PC-9 (cell line): ENCODE data around the gene NAT10. TPM values are rescaled to one million over a fixed set of nuclear protein-coding genes. Genes with fewer than 3 reads are reported as not detected.
"Not testable (repeated sequence)": the region's sequence is repeated elsewhere in the genome, so short reads cannot be mapped to it uniquely, and the experiment has no call there.

ENCODE experiments used
- BruUV-seq: library from RNA; stranded (reverse); fragments of 400-500 nt; replicated peaks from 2 replicates; lab custom pipeline; 2021; lab: Mats Ljungman, UMichigan
- CTCF ChIA-PET: fragments of 300-600 bp; sonication (Branson Sonifier 250); formaldehyde crosslinking; loops from one replicate; lab custom pipeline; 2022; ENCODE audit warnings: antibody characterized with exemption; lab: Charles Lee
- POLR2A ChIA-PET: fragments of 300-600 bp; sonication (Branson Sonifier 250); formaldehyde crosslinking; loops from one replicate; lab custom pipeline; 2022; ENCODE audit warnings: antibody characterized with exemption; ENCODE audit not compliant: unreplicated experiment; lab: Charles Lee
- DNase-seq, 2 experiments: peaks; one replicate each; pipeline versions ENCODE4 v3.0.0 to v3.0.0-alpha.2; 2015 to 2022; ENCODE audit warnings: mixed read lengths in 1 of 2
- H2AFZ ChIP-seq: fragments of 200-600 bp; sonication (generic); 2 replicates; pipeline ENCODE4 v1.8.1; 2017; ENCODE audit warnings: antibody characterized with exemption
- H3F3A ChIP-seq: fragments of 200-600 bp; sonication (generic); 2 replicates; pipeline ENCODE4 v1.8.1; 2017; ENCODE audit warnings: antibody characterized with exemption, mild to moderate bottlenecking, low read depth; ENCODE audit not compliant: insufficient read depth
- H3K27ac ChIP-seq: fragments of 200-600 bp; sonication (generic); 2 replicates; pipeline ENCODE4 v1.6.1; 2016; ENCODE audit warnings: mixed run types
- H3K27me3 ChIP-seq: fragments of 200-600 bp; sonication (generic); 2 replicates; pipeline ENCODE4 v1.6.1; 2016; ENCODE audit warnings: low read depth, mixed run types; ENCODE audit not compliant: insufficient read depth
- H3K36me3 ChIP-seq: fragments of 200-600 bp; sonication (generic); 2 replicates; pipeline ENCODE4 v1.6.1; 2016; ENCODE audit warnings: low read depth, mixed run types
- H3K4me1 ChIP-seq: fragments of 200-600 bp; sonication (generic); replicated peaks from 2 replicates; pipeline ENCODE4 v1.6.1; 2016; ENCODE audit warnings: mixed run types; ENCODE audit not compliant: insufficient read depth
- H3K4me2 ChIP-seq: fragments of 200-600 bp; sonication (generic); 2 replicates; pipeline ENCODE4 v1.6.1; 2017; ENCODE audit warnings: mixed run types
- H3K4me3 ChIP-seq: fragments of 200-600 bp; sonication (generic); 2 replicates; pipeline ENCODE4 v1.6.1; 2016; ENCODE audit warnings: mixed run types
- H3K79me2 ChIP-seq: fragments of 200-600 bp; sonication (generic); 2 replicates; pipeline ENCODE4 v1.6.1; 2017; ENCODE audit warnings: low read depth, mixed run types
- H3K9me2 ChIP-seq: fragments of 200-600 bp; sonication (generic); 2 replicates; pipeline ENCODE4 v1.8.1; 2017; ENCODE audit warnings: mild to moderate bottlenecking; ENCODE audit not compliant: insufficient read depth
- H3K9me3 ChIP-seq: fragments of 200-600 bp; sonication (generic); 2 replicates; pipeline ENCODE4 v1.8.1; 2016; ENCODE audit warnings: low read depth; ENCODE audit not compliant: insufficient read depth
- H4K20me1 ChIP-seq: fragments of 200-600 bp; sonication (generic); 2 replicates; pipeline ENCODE4 v1.8.1; 2017; ENCODE audit not compliant: insufficient read depth
- CTCF ChIP-seq: fragments of 200-600 bp; sonication (generic); conservative IDR thresholded peaks from 2 replicates; pipeline ENCODE4 v1.6.1; 2017; ENCODE audit warnings: mixed run types, antibody characterized with exemption, mild to moderate bottlenecking, moderate library complexity
- EZH2 ChIP-seq: fragments of 200-600 bp; sonication (generic); IDR thresholded peaks from 2 replicates; pipeline ENCODE4 v1.8.0; 2017; ENCODE audit warnings: antibody characterized with exemption, low read depth
- intact Hi-C: fragments of 100-400 bp; cut with micrococcal nuclease; formaldehyde crosslinking; loops from one replicate; pipeline ENCODE4 v1.10.0; 2022; ENCODE audit not compliant: unreplicated experiment
- total RNA-seq: library from RNA; stranded (reverse); gene quantifications from 2 replicates; pipeline ENCODE4 v1.2.3, GENCODE V29; 2021

NAT10 gene
- total RNA-seq, 1 experiment from 2014 or later, result 62.3 TPM

GRCh38 chr11:34086554-34087283 lies 18.7 kb upstream of the NAT10 start:
- Histone ChIP-seq H2AFZ (no peak overlapping the region), H3K4me3 (no peak overlapping the region), H3K4me2 (no peak overlapping the region), H3K9me3 (no peaks in the 10 kb centered on the region), H3F3A (peaks cover 60% of the 10 kb centered on the region), H3K27me3 (no peaks in the 10 kb centered on the region), H3K79me2 (peaks cover 38% of the 10 kb centered on the region), H3K36me3 (peaks cover 81% of the 10 kb centered on the region), H4K20me1 (peaks cover 39% of the 10 kb centered on the region), H3K27ac (no peak overlapping the region), H3K9me2 (no peaks in the 10 kb centered on the region), H3K4me1 (no peaks in the 10 kb centered on the region)
- no peak for DNase-seq
- BruUV-seq, result no TSS peak
- TF ChIP-seq CTCF, result no peak
- no peak for TF ChIP-seq EZH2
- ChIA-PET CTCF (interaction anchor here (0.6 kb wide), 1 partner anchor 272 kb away, joined by 8 read pairs; no protein-coding TSS in a partner anchor), POLR2A (no interaction called here)
- intact Hi-C loops, result no loop called here

GRCh38 chr11:34091825-34092224 lies 13.6 kb upstream of the NAT10 start:
- ChIA-PET CTCF (no interaction called here), POLR2A (no interaction called here)
- H3K9me2 ChIP-seq, result no peaks in the 10 kb centered on the region
- peaks cover 46% of the 10 kb centered on the region for H4K20me1 ChIP-seq
- peaks cover 80% of the 10 kb centered on the region for H3K36me3 ChIP-seq
- intact Hi-C loops, result loop anchor here (5.0 kb wide), 1 partner anchor 235 kb away; no protein-coding TSS in a partner anchor
- DNase-seq, result no peak
- peaks cover 6% of the 10 kb centered on the region; the same call in 1 of the 2 replicates for H3K79me2 ChIP-seq
- no TSS peak for BruUV-seq
- no peaks in the 10 kb centered on the region for H3K4me1 ChIP-seq
- TF ChIP-seq EZH2, result no peak
- no peak for TF ChIP-seq CTCF
- H3K4me2 ChIP-seq, result no peak overlapping the region
- H3K27me3 ChIP-seq, result no peaks in the 10 kb centered on the region
- H3K9me3 ChIP-seq, result no peaks in the 10 kb centered on the region
- H3F3A ChIP-seq, result peaks cover 64% of the 10 kb centered on the region
- no peak overlapping the region for H3K27ac ChIP-seq
- no peak overlapping the region for H3K4me3 ChIP-seq
- no peak overlapping the region for H2AFZ ChIP-seq

GRCh38 chr11:34094900-34095299 lies 10.5 kb upstream of the NAT10 start:
- BruUV-seq, H3K4me1 ChIP-seq, DNase-seq, H3K4me3 ChIP-seq, H2AFZ ChIP-seq, CTCF ChIA-PET, H3K9me3 ChIP-seq, H3K4me2 ChIP-seq, H3K27ac ChIP-seq, POLR2A ChIA-PET, H3K27me3 ChIP-seq, H3K79me2 ChIP-seq, H3K9me2 ChIP-seq: not testable (repeated sequence)
- H3K36me3 ChIP-seq, result peaks cover 92% of the 10 kb centered on the region
- H4K20me1 ChIP-seq, result peaks cover 43% of the 10 kb centered on the region
- intact Hi-C loops, result loop anchor here (5.0 kb wide), 1 partner anchor 238 kb away; no protein-coding TSS in a partner anchor
- H3F3A ChIP-seq, result peaks cover 85% of the 10 kb centered on the region
